OCI-LY7 (cell line): ENCODE measurements around the gene MOCS3. TPM values are rescaled to one million over a fixed set of nuclear protein-coding genes. Genes with fewer than 3 reads are reported as not detected.

Experiments
- BruUV-seq: library from RNA; stranded (reverse); fragments of 400-500 nt; replicated peaks from 2 replicates; lab custom pipeline; 2021; lab: Mats Ljungman, UMichigan
- CTCF ChIA-PET: fragments of 300-600 bp; sonication (Branson Sonifier 250); formaldehyde crosslinking; loops from one replicate; lab custom pipeline; 2022; ENCODE audit warnings: antibody characterized with exemption; ENCODE audit not compliant: unreplicated experiment; lab: Charles Lee
- POLR2A ChIA-PET: fragments of 300-600 bp; sonication (Branson Sonifier 250); formaldehyde crosslinking; loops from one replicate; lab custom pipeline; 2022; ENCODE audit warnings: antibody characterized with exemption; lab: Charles Lee
- DNase-seq: peaks from one replicate; pipeline ENCODE4 v3.0.0-alpha.2; 2015; ENCODE audit warnings: low spot score
- H2AFZ ChIP-seq: fragments of 200-600 bp; sonication (generic), shearing (Covaris generic); 2 replicates; pipeline ENCODE4 v1.6.1; 2014; ENCODE audit warnings: mild to moderate bottlenecking, antibody characterized with exemption, low read length, moderate library complexity
- H3K27ac ChIP-seq: fragments of 200-600 bp; sonication (generic); 2 replicates; pipeline ENCODE4 v1.5.1; 2014; ENCODE audit warnings: mixed run types, low read depth, mild to moderate bottlenecking, moderate library complexity, low read length, inconsistent platforms; ENCODE audit not compliant: poor library complexity, severe bottlenecking
- H3K36me3 ChIP-seq: fragments of 200-600 bp; sonication (generic); 2 replicates; pipeline ENCODE4 v1.6.1; 2014; ENCODE audit warnings: mild to moderate bottlenecking, antibody characterized with exemption, low read length, moderate library complexity, mixed read lengths; ENCODE audit not compliant: insufficient read depth
- H3K4me1 ChIP-seq: fragments of 200-600 bp; sonication (generic); 2 replicates; pipeline ENCODE4 v1.5.1; 2014; ENCODE audit warnings: mild to moderate bottlenecking, low read length; ENCODE audit not compliant: insufficient read depth, poor library complexity, severe bottlenecking
- H3K4me2 ChIP-seq: fragments of 200-600 bp; sonication (generic); 2 replicates; pipeline ENCODE4 v1.6.1; 2014; ENCODE audit warnings: mild to moderate bottlenecking, low read length
- H3K4me3 ChIP-seq: fragments of 200-600 bp; sonication (generic); 2 replicates; pipeline ENCODE4 v1.5.1; 2014; ENCODE audit warnings: mild to moderate bottlenecking, low read depth, low read length; ENCODE audit not compliant: poor library complexity, severe bottlenecking
- H3K79me2 ChIP-seq: fragments of 200-600 bp; sonication (generic); 2 replicates; pipeline ENCODE4 v1.6.1; 2016; ENCODE audit warnings: low read depth, mild to moderate bottlenecking, low read length, moderate library complexity, mixed read lengths; ENCODE audit not compliant: insufficient read depth
- H3K9me2 ChIP-seq: fragments of 200-600 bp; sonication (generic); 2 replicates; pipeline ENCODE4 v1.6.1; 2016; ENCODE audit warnings: mild to moderate bottlenecking, low read length, mixed read lengths; ENCODE audit not compliant: insufficient read depth
- H3K9me3 ChIP-seq: fragments of 200-600 bp; sonication (generic); 2 replicates; pipeline ENCODE4 v1.6.1; 2014; ENCODE audit warnings: mild to moderate bottlenecking, mixed run types, low read length, mixed read lengths
- H4K20me1 ChIP-seq: fragments of 200-600 bp; sonication (generic); 2 replicates; pipeline ENCODE4 v1.6.1; 2014; ENCODE audit warnings: mild to moderate bottlenecking, antibody characterized with exemption, low read length, moderate library complexity, mixed read lengths; ENCODE audit not compliant: insufficient read depth
- CTCF ChIP-seq: fragments of 200-600 bp; sonication (generic); conservative IDR thresholded peaks from 2 replicates; pipeline ENCODE4 v1.5.1; 2014; ENCODE audit warnings: mild to moderate bottlenecking, antibody characterized with exemption, low read length, moderate library complexity, mixed read lengths
- EZH2phosphoT487 ChIP-seq: fragments of 200-600 bp; sonication (generic); IDR thresholded peaks from 2 replicates; pipeline ENCODE4 v1.6.1; 2018; ENCODE audit warnings: low read depth, borderline replicate concordance, mild to moderate bottlenecking, mixed run types, antibody characterized with exemption, low read length, moderate library complexity, mixed read lengths
- intact Hi-C: fragments of 100-400 bp; cut with micrococcal nuclease; formaldehyde crosslinking; loops from one replicate; pipeline ENCODE4 v1.10.0; 2022; ENCODE audit not compliant: unreplicated experiment
- total RNA-seq, 2 experiments: library from RNA; depleted of rRNA in 1 of 2; stranded (reverse); fragments of >200 nt in 1 of 2; shearing (Covaris generic) in 1 of 2; gene quantifications; 2 replicates each; pipeline ENCODE4 v1.2.3, GENCODE V29; 2014 to 2022

Gene MOCS3
- total RNA-seq, 2 experiments from 2014 or later: 5.8 to 7.7 TPM

DNA sequence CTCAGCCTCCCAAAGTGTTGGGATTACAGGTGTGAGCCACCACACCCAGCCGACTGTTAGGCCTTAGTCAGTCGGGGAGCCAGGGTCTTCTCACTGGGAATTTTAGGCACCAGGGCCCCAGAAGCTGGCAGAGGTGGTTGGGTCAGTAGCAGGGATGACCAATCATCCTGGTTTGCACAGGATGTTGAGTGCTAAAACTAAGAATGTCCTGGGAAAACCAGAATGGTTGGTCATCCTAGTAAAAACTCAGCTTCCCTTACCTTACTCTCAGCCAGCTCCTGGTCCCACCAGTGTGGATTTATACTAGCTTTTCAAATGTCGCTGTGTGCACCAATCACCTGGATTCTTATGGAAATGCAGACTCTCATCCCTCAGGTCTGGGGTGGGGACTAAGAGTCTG, 32.5 kb downstream of the MOCS3 start:
- ChIA-PET CTCF (interaction anchor here (0.5 kb wide), 1 partner anchor 173 kb away, joined by 3 read pairs; no protein-coding TSS in a partner anchor), POLR2A (interaction anchor here (0.6 kb wide), 1 partner anchor 842 kb away, joined by 3 read pairs; no protein-coding TSS in a partner anchor)
- Histone ChIP-seq H3K9me2 (no peaks in the 10 kb centered on the region), H3K79me2 (no peaks in the 10 kb centered on the region), H4K20me1 (no peaks in the 10 kb centered on the region), H3K36me3 (no peaks in the 10 kb centered on the region), H3K4me3 (no peak overlapping the region), H3K9me3 (no peaks in the 10 kb centered on the region), H2AFZ (no peak overlapping the region), H3K4me1 (peaks cover 12% of the 10 kb centered on the region), H3K27ac (no peak overlapping the region), H3K4me2 (no peak overlapping the region)
- intact Hi-C loops: no loop called here
- TF ChIP-seq CTCF (no peak), EZH2phosphoT487 (no peak)
- BruUV-seq: no TSS peak
- no peak for DNase-seq

DNA sequence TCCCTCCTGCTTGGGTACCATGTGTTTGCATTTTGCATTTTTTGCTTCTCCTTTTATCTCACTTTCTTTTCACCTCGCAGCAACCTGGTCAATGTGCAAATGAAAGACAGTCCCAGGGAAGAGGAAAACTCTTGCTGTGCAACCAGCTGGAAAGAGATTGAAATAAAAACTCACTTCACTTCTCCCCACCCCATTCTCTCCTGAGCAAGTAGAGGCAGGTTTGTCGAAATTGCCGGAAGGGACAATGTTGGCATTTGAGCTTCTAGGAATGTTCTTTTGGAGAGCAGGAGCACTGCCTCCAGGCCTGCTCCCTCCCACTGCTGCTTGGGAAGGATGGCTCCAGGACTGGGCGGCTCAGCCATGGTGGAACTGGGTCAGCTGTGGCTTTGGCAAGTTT, 33.7 kb downstream of the MOCS3 start:
- Histone ChIP-seq H3K27ac (peak overlapping the region; percentile 38), H3K4me2 (peak overlapping the region; percentile 41)
- POLR2A ChIA-PET: no interaction called here

More for the DNA sequence above, 33.7 kb downstream of the MOCS3 start:
- H4K20me1 ChIP-seq: no peaks in the 10 kb centered on the region
- no peaks in the 10 kb centered on the region for H3K9me3 ChIP-seq
- TF ChIP-seq CTCF: no peak
- TF ChIP-seq EZH2phosphoT487: no peak
- H3K36me3 ChIP-seq: no peaks in the 10 kb centered on the region
- intact Hi-C loops: no loop called here
- CTCF ChIA-PET: interaction anchor here (0.6 to 1.0 kb wide), 2 partner anchors 279 to 375 kb away, joined by 3 read pairs; no protein-coding TSS in a partner anchor
- peak; percentile 54 for DNase-seq
- no TSS peak for BruUV-seq
- peaks cover 12% of the 10 kb centered on the region for H3K4me1 ChIP-seq
- peak overlapping the region; percentile 12 for H3K4me3 ChIP-seq
- no peaks in the 10 kb centered on the region for H3K9me2 ChIP-seq
- H3K79me2 ChIP-seq: no peaks in the 10 kb centered on the region
- H2AFZ ChIP-seq: peak overlapping the region; percentile 31; the same call in 1 of the 2 replicates
